Caco-2 (cell line): ENCODE results near the gene METTL26. TPM values are rescaled to one million over a fixed set of nuclear protein-coding genes. Genes with fewer than 3 reads are reported as not detected.
A peak's percentile ranks its signal among the peaks of the same experiment; 100 is the strongest.

Experiments used
- BruUV-seq: library from RNA; stranded (reverse); fragments of 400-500 nt; replicated peaks from 2 replicates; lab custom pipeline; 2021; lab: Mats Ljungman, UMichigan
- CTCF ChIA-PET: fragments of 300-600 bp; sonication (Branson Sonifier 250); formaldehyde crosslinking; loops from one replicate; lab custom pipeline; 2022; ENCODE audit warnings: antibody characterized with exemption; lab: Charles Lee
- POLR2A ChIA-PET: fragments of 300-600 bp; sonication (Branson Sonifier 250); formaldehyde crosslinking; loops from one replicate; lab custom pipeline; 2022; ENCODE audit warnings: antibody characterized with exemption; lab: Charles Lee
- DNase-seq, 2 experiments: peaks; one replicate each; pipeline versions ENCODE4 v3.0.0 to v3.0.0-alpha.2; 2020 to 2022
- H3K27me3 ChIP-seq: replicated peaks from 2 replicates; pipeline ENCODE4 v1.6.0; 2011; ENCODE audit warnings: low read length; ENCODE audit not compliant: control insufficient read depth, insufficient read depth
- H3K36me3 ChIP-seq: 2 replicates; pipeline ENCODE4 v1.5.1; 2011; ENCODE audit warnings: low read length; ENCODE audit not compliant: control insufficient read depth, insufficient read depth
- H3K4me1 ChIP-seq: fragments of 250-450 bp; sonication (Bioruptor Pico); 2 replicates; pipeline ENCODE4 v1.5.1; 2020; ENCODE audit warnings: mild to moderate bottlenecking
- H3K4me3 ChIP-seq: 2 replicates; pipeline ENCODE4 v1.5.1; 2011; ENCODE audit warnings: low read depth, mild to moderate bottlenecking, control low read depth, low read length
- H3K9me3 ChIP-seq: fragments of 250-450 bp; sonication (Bioruptor Pico); 2 replicates; pipeline ENCODE4 v1.5.1; 2020; ENCODE audit warnings: mild to moderate bottlenecking, moderate library complexity
- H3K27ac Mint-ChIP-seq: one replicate; pipeline ENCODE4 v1.8.0; 2022; ENCODE audit warnings: mixed read lengths; ENCODE audit not compliant: unreplicated experiment
- H3K27me3 Mint-ChIP-seq: one replicate; pipeline ENCODE4 v1.8.0; 2022; ENCODE audit warnings: mixed read lengths; ENCODE audit not compliant: insufficient read depth, unreplicated experiment
- H3K36me3 Mint-ChIP-seq: one replicate; pipeline ENCODE4 v1.8.0; 2022; ENCODE audit warnings: mild to moderate bottlenecking, mixed read lengths; ENCODE audit not compliant: insufficient read depth, unreplicated experiment
- H3K4me1 Mint-ChIP-seq: one replicate; pipeline ENCODE4 v1.8.0; 2022; ENCODE audit warnings: low read depth, mixed read lengths; ENCODE audit not compliant: unreplicated experiment
- H3K4me3 Mint-ChIP-seq: one replicate; pipeline ENCODE4 v1.8.0; 2022; ENCODE audit warnings: mild to moderate bottlenecking, moderate library complexity, mixed read lengths; ENCODE audit not compliant: unreplicated experiment
- H3K9me3 Mint-ChIP-seq: one replicate; pipeline ENCODE4 v1.8.0; 2022; ENCODE audit warnings: mixed read lengths; ENCODE audit not compliant: unreplicated experiment
- CTCF ChIP-seq, 2 experiments: fragments of 200-600 bp in 1 of 2; IDR thresholded peaks; 1 replicate in 1 of 2; 2 replicates in 1 of 2; pipeline versions ENCODE4 v1.5.1 to v1.8.0; 2011 to 2022; ENCODE audit warnings: antibody characterized with exemption in 1 of 2, control low read depth in 1 of 2, inconsistent platforms in 1 of 2, low read depth in 1 of 2, low read length in 1 of 2, mild to moderate bottlenecking in 1 of 2, moderate library complexity in 1 of 2; ENCODE audit not compliant: insufficient read depth in 1 of 2, severe bottlenecking in 1 of 2, unreplicated experiment in 1 of 2
- intact Hi-C: fragments of 100-400 bp; cut with micrococcal nuclease; formaldehyde crosslinking; loops from one replicate; pipeline ENCODE4 v1.10.0; 2022; ENCODE audit not compliant: unreplicated experiment
- total RNA-seq: library from RNA; stranded (reverse); gene quantifications from 2 replicates; pipeline ENCODE4 v1.2.3, GENCODE V29; 2022

The METTL26 gene
- total RNA-seq, 1 experiment from 2014 or later = 67.4 TPM

- H3K9me3 Mint-ChIP-seq = no peaks in the 10 kb centered on the region
- H3K4me1 ChIP-seq = no peaks in the 10 kb centered on the region
- CTCF ChIA-PET = no interaction called here
- H3K36me3 Mint-ChIP-seq = peaks cover 5% of the 10 kb centered on the region
- H3K27me3 Mint-ChIP-seq = no peaks in the 10 kb centered on the region
- DNase-seq = no peak
- H3K27me3 ChIP-seq = no peaks in the 10 kb centered on the region
- H3K4me1 Mint-ChIP-seq = no peaks in the 10 kb centered on the region
- no peaks in the 10 kb centered on the region for H3K9me3 ChIP-seq
- BruUV-seq = no TSS peak
- intact Hi-C loops = no loop called here
- no peak overlapping the region for H3K4me3 Mint-ChIP-seq
- POLR2A ChIA-PET = no interaction called here
- TF ChIP-seq CTCF (IDR thresholded peaks at IDR 0.05; ENCODE audit: insufficient read depth in 1 of 2, low read depth in 1 of 2, low read length in 1 of 2, severe bottlenecking in 1 of 2, unreplicated experiment in 1 of 2) = no peak
- no peak overlapping the region for H3K4me3 ChIP-seq
- H3K27ac Mint-ChIP-seq = no peak overlapping the region
- no peaks in the 10 kb centered on the region; the same call in 1 of the 2 replicates for H3K36me3 ChIP-seq
Measured at GRCh38 chr16:615122-615521, 21.0 kb downstream of the METTL26 start.

- intact Hi-C loops = no loop called here
- ChIA-PET POLR2A (no interaction called here), CTCF (no interaction called here)
- H3K27me3 Mint-ChIP-seq = no peaks in the 10 kb centered on the region
- no peak for DNase-seq
- no peak overlapping the region for H3K4me3 ChIP-seq
- H3K4me1 Mint-ChIP-seq = no peaks in the 10 kb centered on the region
- BruUV-seq = no TSS peak
- no peaks in the 10 kb centered on the region; the same call in 1 of the 2 replicates for H3K36me3 ChIP-seq
- no peaks in the 10 kb centered on the region for H3K9me3 Mint-ChIP-seq
- no peaks in the 10 kb centered on the region for H3K4me1 ChIP-seq
- H3K4me3 Mint-ChIP-seq = no peak overlapping the region
- peaks cover 5% of the 10 kb centered on the region for H3K36me3 Mint-ChIP-seq
- H3K27ac Mint-ChIP-seq = no peak overlapping the region
- no peaks in the 10 kb centered on the region for H3K9me3 ChIP-seq
- TF ChIP-seq CTCF (IDR thresholded peaks at IDR 0.05; ENCODE audit: insufficient read depth in 1 of 2, low read depth in 1 of 2, low read length in 1 of 2, severe bottlenecking in 1 of 2, unreplicated experiment in 1 of 2) = peak in 1 of 2 experiments; percentile 4
- H3K27me3 ChIP-seq = no peaks in the 10 kb centered on the region
Measured at GRCh38 chr16:610513-611381, 25.4 kb downstream of the METTL26 start.

- POLR2A ChIA-PET = no interaction called here
Measured at GRCh38 chr16:609984-610383, 26.1 kb downstream of the METTL26 start.

More at GRCh38 chr16:609984-610383, 26.1 kb downstream of the METTL26 start:
- H3K9me3 ChIP-seq = no peaks in the 10 kb centered on the region
- H3K27me3 Mint-ChIP-seq = no peaks in the 10 kb centered on the region
- no TSS peak for BruUV-seq
- no peak overlapping the region for H3K4me3 Mint-ChIP-seq
- no peaks in the 10 kb centered on the region; the same call in 1 of the 2 replicates for H3K36me3 ChIP-seq
- no peak for DNase-seq
- CTCF ChIA-PET = no interaction called here
- H3K27me3 ChIP-seq = no peaks in the 10 kb centered on the region
- H3K4me1 ChIP-seq = no peaks in the 10 kb centered on the region
- TF ChIP-seq CTCF (IDR thresholded peaks at IDR 0.05; ENCODE audit: insufficient read depth in 1 of 2, low read depth in 1 of 2, low read length in 1 of 2, severe bottlenecking in 1 of 2, unreplicated experiment in 1 of 2) = no peak
- H3K36me3 Mint-ChIP-seq = peaks cover 5% of the 10 kb centered on the region
- intact Hi-C loops = no loop called here
- H3K4me1 Mint-ChIP-seq = no peaks in the 10 kb centered on the region
- no peaks in the 10 kb centered on the region for H3K9me3 Mint-ChIP-seq
- H3K4me3 ChIP-seq = no peak overlapping the region
- no peak overlapping the region for H3K27ac Mint-ChIP-seq
